Measurements from ENCODE around the gene QPCT.
A peak's percentile ranks its signal among the peaks of the same experiment; 100 is the strongest.
"Not testable (repeated sequence)": the region's sequence is repeated elsewhere in the genome, so short reads cannot be mapped to it uniquely, and the experiment has no call there.

Gene QPCT

GRCh38 chr2:37379881-37380296, 35.5 kb downstream of the QPCT start:
- no peak overlapping the region for H3K4me3 ChIP-seq (ENCODE audit: low read depth, low read length)
- TF ChIP-seq, protein P1, sequence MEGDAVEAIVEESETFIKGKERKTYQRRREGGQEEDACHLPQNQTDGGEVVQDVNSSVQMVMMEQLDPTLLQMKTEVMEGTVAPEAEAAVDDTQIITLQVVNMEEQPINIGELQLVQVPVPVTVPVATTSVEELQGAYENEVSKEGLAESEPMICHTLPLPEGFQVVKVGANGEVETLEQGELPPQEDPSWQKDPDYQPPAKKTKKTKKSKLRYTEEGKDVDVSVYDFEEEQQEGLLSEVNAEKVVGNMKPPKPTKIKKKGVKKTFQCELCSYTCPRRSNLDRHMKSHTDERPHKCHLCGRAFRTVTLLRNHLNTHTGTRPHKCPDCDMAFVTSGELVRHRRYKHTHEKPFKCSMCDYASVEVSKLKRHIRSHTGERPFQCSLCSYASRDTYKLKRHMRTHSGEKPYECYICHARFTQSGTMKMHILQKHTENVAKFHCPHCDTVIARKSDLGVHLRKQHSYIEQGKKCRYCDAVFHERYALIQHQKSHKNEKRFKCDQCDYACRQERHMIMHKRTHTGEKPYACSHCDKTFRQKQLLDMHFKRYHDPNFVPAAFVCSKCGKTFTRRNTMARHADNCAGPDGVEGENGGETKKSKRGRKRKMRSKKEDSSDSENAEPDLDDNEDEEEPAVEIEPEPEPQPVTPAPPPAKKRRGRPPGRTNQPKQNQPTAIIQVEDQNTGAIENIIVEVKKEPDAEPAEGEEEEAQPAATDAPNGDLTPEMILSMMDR (IDR thresholded peaks at IDR 0.05; ENCODE audit: low read depth, low read length) = no peak
- no peak for TF ChIP-seq MAX (IDR thresholded peaks at IDR 0.05; ENCODE audit: low read depth, low read length)
- DNase-seq (ENCODE audit: low read depth) = no peak

DNA sequence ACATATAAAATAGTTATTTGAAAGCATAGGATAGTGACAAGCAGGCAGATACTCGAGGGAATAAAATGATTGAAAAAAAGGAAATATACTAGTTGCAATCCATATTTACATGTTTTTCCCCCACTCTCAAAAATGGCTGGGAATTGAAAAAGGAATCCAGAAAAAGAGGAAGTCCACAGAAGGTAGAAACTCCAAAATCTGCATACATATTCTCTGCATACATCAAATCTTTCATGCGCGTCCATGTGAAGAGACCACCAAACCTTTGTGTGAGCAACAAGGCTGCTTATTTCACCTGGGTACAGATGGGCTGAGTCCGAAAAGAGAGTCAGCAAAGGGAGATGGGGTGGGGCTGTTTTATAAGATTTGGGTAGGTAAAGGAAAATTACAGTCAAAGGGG, 36.4 kb downstream of the QPCT start:
- not testable (repeated sequence) for DNase-seq (ENCODE audit: low read depth); H3K4me3 ChIP-seq (ENCODE audit: low read depth, low read length)

GRCh38 chr2:37384261-37384660, 39.8 kb downstream of the QPCT start:
- not testable (repeated sequence) for DNase-seq (ENCODE audit: low read depth); H3K4me3 ChIP-seq (ENCODE audit: low read depth, low read length)

DNA sequence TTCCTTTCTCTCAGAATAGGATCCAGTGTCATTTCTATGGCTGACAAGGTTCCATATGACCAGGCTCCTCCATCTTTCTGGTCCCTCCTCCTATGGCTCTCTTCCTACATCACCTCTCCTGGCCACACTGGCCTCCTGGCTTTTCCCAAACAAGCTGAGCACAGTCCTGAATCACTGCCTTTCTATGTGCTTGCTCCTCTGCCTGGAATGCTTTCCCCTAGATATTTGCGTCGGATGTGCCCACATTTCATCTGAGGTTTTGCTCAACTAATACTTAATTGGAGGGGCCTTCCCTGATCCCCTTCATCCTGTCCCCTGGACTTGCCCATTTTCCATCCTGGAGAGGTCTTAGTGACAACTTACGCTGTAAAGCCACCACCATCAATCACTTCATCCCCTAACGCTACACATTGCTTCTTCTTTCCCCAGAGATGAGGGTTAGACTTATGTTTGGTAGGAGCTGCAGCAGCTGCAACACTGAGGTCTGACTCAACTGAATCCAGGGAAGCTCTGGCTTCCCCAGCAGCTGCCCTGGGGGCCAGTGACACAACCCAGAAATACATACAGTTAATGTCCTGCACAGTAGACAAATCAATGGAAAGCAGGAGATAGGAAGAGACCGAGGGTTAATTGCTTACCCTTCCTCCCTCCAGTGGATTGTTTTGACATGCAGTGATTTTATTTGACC, 42.9 kb downstream of the QPCT start:
- H3K4me3 ChIP-seq (ENCODE audit: low read depth, low read length) = no peak overlapping the region
- TF ChIP-seq MAX (IDR thresholded peaks at IDR 0.05; ENCODE audit: low read depth, low read length) (no peak), POLR2A (IDR thresholded peaks at IDR 0.05; ENCODE audit: extremely low read depth, insufficient read length) (no peak), MYC (IDR thresholded peaks at IDR 0.05; ENCODE audit: low read depth, low read length) (no peak)
- TF ChIP-seq, protein P1 (IDR thresholded peaks at IDR 0.05; ENCODE audit: low read depth, low read length) = no peak
- DNase-seq (ENCODE audit: low read depth) = no peak

- TF ChIP-seq POLR2A (IDR thresholded peaks at IDR 0.05; ENCODE audit: extremely low read depth, insufficient read length) (no peak), MYC (IDR thresholded peaks at IDR 0.05; ENCODE audit: low read depth, low read length) (no peak), MAX (IDR thresholded peaks at IDR 0.05; ENCODE audit: low read depth, low read length) (no peak)
- TF ChIP-seq, protein P1 (IDR thresholded peaks at IDR 0.05; ENCODE audit: low read depth, low read length) = no peak
- H3K4me3 ChIP-seq (ENCODE audit: low read depth, low read length) = no peak overlapping the region
- no peak for DNase-seq (ENCODE audit: low read depth)
Observed at GRCh38 chr2:37388074-37388473, 43.6 kb downstream of the QPCT start.

DNA sequence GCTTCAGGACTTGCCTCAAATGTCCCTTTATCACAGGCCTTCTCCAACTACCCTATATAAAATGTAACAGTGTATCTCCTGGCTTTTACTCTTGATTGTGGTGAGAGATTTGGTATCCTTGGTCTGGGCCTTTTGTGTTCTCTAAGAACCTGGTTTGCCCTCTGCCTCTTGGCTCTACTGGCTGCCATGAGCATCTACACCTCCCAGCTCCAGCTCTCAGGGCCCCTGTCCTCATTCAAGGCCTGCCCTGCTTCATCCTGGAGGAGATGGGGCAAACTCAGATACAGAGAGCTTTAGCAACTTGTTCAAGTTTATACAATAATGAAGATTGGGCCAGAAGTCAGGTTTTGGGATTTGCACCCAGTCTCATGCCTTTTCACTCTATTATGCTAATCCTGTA, 45.0 kb downstream of the QPCT start:
- DNase-seq (ENCODE audit: low read depth) = no peak
- TF ChIP-seq MAX (IDR thresholded peaks at IDR 0.05; ENCODE audit: low read depth, low read length) = no peak
- TF ChIP-seq MYC (IDR thresholded peaks at IDR 0.05; ENCODE audit: low read depth, low read length) = no peak
- TF ChIP-seq, protein P1 (IDR thresholded peaks at IDR 0.05; ENCODE audit: low read depth, low read length) = no peak
- no peak for TF ChIP-seq POLR2A (IDR thresholded peaks at IDR 0.05; ENCODE audit: extremely low read depth, insufficient read length)
- H3K4me3 ChIP-seq (ENCODE audit: low read depth, low read length) = no peak overlapping the region

DNA sequence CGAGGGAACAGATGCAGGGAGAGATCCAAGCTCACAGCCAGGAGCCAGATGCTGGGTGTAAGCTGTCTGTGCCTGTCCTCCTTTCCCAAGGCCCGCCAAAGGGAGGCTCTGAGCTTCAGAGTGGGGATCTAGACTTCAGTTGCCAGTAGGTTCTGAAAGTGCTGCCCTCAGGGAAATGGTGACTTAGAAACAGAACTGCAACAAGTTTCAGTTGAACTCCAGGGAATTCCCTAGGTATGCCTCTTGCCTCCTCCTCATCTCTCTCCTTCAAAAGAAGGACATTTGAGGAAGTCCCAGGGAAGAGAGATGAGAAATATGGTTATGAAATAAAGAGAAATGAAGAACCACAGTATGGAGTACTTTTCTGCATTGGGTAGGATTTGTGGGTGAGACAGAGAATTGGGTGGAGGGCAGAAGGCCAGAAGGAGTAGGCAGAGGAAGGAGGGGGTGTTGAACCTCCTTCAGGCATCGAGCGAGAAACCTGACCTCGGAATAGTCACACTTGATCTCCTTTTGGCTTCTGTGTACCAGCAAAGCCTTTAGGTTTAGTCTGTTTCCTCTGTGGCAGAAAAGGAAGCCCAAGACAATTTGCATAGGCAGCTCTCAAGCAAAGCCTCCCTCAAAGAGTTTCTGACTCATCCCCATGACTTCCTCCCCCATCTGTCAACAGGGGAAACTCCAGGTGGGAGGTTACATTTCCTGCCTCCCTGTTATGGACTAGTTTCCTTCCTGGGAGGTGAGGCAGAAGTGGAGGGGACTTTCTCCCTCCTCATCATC, 45.7 kb downstream of the QPCT start:
- peak; percentile 86 for DNase-seq (ENCODE audit: low read depth)
- no peak overlapping the region for H3K4me3 ChIP-seq (ENCODE audit: low read depth, low read length)
- no peak for TF ChIP-seq MAX (IDR thresholded peaks at IDR 0.05; ENCODE audit: low read depth, low read length)
- TF ChIP-seq POLR2A (IDR thresholded peaks at IDR 0.05; ENCODE audit: extremely low read depth, insufficient read length) = no peak
- TF ChIP-seq, protein P1 (IDR thresholded peaks at IDR 0.05; ENCODE audit: low read depth, low read length) = no peak
- no peak for TF ChIP-seq MYC (IDR thresholded peaks at IDR 0.05; ENCODE audit: low read depth, low read length)
